ENCODE results near the gene CERT1.

Gene CERT1

GRCh38 chr5:75395277-75395676 is 116.2 kb downstream of the CERT1 start:
- no peak for DNase-seq (ENCODE audit: low read depth in 3 of 3)

- DNase-seq (ENCODE audit: low read depth in 3 of 3): no peak
These were observed 122.0 kb downstream of the CERT1 start for GRCh38 chr5:75389430-75389829.

- DNase-seq (ENCODE audit: low read depth in 3 of 3): no peak
These were observed 123.6 kb downstream of the CERT1 start for GRCh38 chr5:75387806-75388205.

- DNase-seq (ENCODE audit: low read depth in 3 of 3): no peak
These were observed 127.2 kb downstream of the CERT1 start for GRCh38 chr5:75384218-75384617.

GRCh38 chr5:75381456-75381855 is 130.0 kb downstream of the CERT1 start:
- no peak for DNase-seq (ENCODE audit: low read depth in 3 of 3)

GRCh38 chr5:75380099-75380498 is 131.3 kb downstream of the CERT1 start:
- DNase-seq (ENCODE audit: low read depth in 3 of 3): no peak

GRCh38 chr5:75375414-75375813 is 136.0 kb downstream of the CERT1 start:
- no peak for DNase-seq (ENCODE audit: low read depth in 3 of 3)

GRCh38 chr5:75374394-75374814 is 137.0 kb downstream of the CERT1 start:
- no peak for DNase-seq (ENCODE audit: low read depth in 3 of 3)

- DNase-seq (ENCODE audit: low read depth in 3 of 3): no peak
These were observed 137.6 kb downstream of the CERT1 start for GRCh38 chr5:75373862-75374261.

GRCh38 chr5:75368391-75368790 is 143.0 kb downstream of the CERT1 start:
- DNase-seq (ENCODE audit: low read depth in 3 of 3): no peak

GRCh38 chr5:75367401-75367800 is 144.0 kb downstream of the CERT1 start:
- DNase-seq (ENCODE audit: low read depth in 3 of 3): no peak

GRCh38 chr5:75366787-75367186 is 144.6 kb downstream of the CERT1 start:
- no peak for DNase-seq (ENCODE audit: low read depth in 3 of 3)

- DNase-seq (ENCODE audit: low read depth in 3 of 3): no peak
These were observed 145.7 kb downstream of the CERT1 start for GRCh38 chr5:75365740-75366139.

- no peak for DNase-seq (ENCODE audit: low read depth in 3 of 3)
These were observed 146.7 kb downstream of the CERT1 start for GRCh38 chr5:75364571-75365280.

- no peak for DNase-seq (ENCODE audit: low read depth in 3 of 3)
These were observed 147.5 kb downstream of the CERT1 start for GRCh38 chr5:75363726-75364495.

GRCh38 chr5:75363111-75363510 is 148.3 kb downstream of the CERT1 start:
- DNase-seq (ENCODE audit: low read depth in 3 of 3): no peak

- DNase-seq (ENCODE audit: low read depth in 3 of 3): no peak
These were observed 148.9 kb downstream of the CERT1 start for GRCh38 chr5:75362474-75362975.

- no peak for DNase-seq (ENCODE audit: low read depth in 3 of 3)
These were observed 150.1 kb downstream of the CERT1 start for GRCh38 chr5:75361310-75361709.

GRCh38 chr5:75358117-75358516 is 153.3 kb downstream of the CERT1 start:
- DNase-seq (ENCODE audit: low read depth in 3 of 3): no peak

GRCh38 chr5:75356719-75357118 is 154.7 kb downstream of the CERT1 start:
- DNase-seq (ENCODE audit: low read depth in 3 of 3): no peak

- DNase-seq (ENCODE audit: low read depth in 3 of 3): no peak
These were observed 156.2 kb downstream of the CERT1 start for GRCh38 chr5:75355236-75355635.

GRCh38 chr5:75351139-75351926 is 160.1 kb downstream of the CERT1 start:
- no peak for DNase-seq (ENCODE audit: low read depth in 3 of 3)
